GM18507 (cell line): ENCODE results near the gene TUBGCP2.

ENCODE experiments used
- DNase-seq: peaks from one replicate; pipeline ENCODE4 v3.0.0; 2011; ENCODE audit warnings: low read depth; ENCODE audit not compliant: insufficient read length; ENCODE audit errors: extremely low spot score
- FAIRE-seq: peaks from 2 replicates; lab custom pipeline; 2011; peaks lifted over from hg19 to GRCh38; lab: Jason Lieb, UNC

The TUBGCP2 gene

DNA sequence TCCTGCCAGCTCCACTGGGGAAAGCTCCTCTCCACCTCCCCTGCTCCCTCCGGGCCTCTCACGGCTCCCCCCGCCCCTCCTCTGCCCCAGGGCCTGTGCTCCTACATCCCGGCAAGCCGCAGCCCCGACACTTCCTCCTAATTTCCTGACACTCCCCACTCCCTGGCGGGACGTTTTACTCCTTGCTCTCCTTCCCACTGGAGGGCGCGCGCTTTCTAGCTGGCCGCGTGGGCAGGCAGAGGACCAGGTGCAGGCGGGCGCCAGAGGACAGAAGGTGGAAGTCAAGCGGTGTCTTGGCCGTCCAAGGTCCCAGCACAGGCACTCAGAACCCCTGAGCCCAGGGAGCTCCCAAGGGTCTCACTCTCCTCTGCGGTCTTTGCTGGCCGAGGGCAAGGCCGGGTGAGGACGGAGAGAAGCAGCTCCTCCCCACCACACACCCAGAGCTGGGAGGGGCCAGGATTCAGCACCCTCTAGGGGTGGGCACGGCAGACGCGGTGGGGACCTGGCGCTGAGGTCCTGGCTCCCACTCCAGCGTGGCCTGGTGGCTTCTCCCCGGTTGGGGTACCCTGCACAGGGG is 51.1 kb downstream of the TUBGCP2 start:
- FAIRE-seq (peak; percentile 62), DNase-seq (no peak)

DNA sequence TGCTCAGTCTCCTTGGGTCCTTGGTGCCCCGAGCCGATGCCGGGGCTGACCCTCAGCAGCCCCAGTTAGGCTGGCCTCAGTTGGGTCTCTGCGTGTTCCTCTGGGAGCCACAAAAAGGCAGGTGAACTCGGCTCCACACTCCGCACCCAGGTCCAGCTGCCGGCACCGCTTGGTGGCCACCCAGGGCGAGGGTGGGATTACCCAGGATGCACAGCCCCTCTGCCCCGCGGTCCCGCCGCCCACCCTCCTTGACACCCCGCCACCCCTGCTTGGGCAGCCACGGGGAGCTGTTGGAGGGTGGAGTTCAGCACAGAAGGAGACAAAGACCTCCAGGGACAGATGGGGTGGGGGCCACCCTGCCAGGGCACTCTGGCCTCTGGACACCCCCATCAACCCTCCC is 53.3 kb downstream of the TUBGCP2 start:
- DNase-seq = no peak
- no peak for FAIRE-seq

DNA sequence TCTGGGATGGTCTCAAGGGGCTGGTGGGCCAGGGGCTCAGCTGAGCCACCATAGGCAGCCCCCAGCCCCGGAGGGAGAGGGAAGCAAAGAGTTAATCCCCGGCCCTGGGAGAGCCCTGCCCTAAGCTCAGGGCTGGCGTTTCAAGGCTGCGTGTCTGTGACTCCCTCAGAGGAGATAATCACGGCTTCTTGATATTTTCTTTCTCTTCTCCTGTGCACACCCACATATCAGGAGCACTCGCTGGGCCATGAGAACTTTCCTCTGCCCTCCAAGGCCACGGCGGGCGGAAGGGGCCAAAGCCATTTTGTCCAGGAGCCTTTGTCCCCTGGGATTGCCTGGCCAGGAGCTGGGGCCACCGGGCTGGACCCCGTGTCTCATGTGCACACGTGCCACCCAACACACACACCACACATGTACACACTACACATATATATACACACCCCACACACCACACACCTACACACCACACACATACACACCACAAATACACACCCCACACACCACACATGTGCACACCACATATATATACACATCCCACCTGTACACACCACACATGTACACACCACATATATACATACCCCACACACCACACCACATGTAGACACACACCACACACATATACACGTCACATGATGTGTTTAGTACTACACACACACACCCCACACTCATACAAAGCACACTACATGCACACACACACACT is 54.1 kb downstream of the TUBGCP2 start:
- DNase-seq (no peak), FAIRE-seq (no peak)

DNA sequence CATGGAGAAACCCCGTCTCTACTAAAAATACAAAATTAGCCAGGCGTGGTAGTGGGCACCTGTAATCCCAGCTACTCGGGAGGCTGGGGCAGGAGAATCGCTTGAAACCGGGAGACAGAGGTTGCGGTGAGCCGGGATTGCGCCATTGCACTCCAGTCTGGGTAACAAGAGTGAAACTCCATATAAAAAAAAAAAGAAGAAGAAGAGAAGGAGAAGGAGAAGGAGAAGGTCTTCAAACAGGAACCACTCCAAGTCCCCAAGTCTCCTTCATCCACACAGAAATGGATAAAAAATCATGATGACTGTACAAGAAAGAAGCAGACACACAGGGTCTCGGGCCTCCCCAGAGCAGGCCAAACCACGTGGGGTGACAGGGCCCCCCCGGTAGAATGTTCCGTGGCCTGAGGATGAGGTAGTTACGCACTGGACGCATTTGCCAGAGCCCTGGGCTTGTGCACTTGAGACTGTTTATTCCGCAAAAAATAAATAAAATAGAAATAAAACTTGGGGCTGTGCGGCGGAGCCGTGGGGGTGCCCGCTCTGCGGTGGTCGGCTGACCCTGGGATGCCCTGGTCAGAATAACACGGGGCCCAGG is 55.2 kb downstream of the TUBGCP2 start:
- FAIRE-seq (no peak), DNase-seq (no peak)

DNA sequence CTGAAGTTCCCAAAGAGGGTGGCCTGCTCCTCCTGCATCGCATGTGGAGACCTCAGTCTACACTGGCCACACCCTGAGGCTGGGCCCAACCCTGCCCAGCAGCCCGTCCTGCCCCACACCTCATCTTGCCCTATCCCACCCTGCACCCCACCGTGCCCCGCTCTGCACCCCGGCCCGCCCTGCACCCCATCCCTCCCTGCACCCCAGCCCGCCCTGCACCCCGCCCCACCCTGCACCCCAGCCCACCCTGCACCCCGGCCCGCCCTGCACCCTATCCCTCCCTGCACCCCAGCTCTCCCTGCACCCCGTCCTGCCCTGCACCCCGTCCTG is 56.5 kb downstream of the TUBGCP2 start:
- FAIRE-seq (no peak), DNase-seq (no peak)

DNA sequence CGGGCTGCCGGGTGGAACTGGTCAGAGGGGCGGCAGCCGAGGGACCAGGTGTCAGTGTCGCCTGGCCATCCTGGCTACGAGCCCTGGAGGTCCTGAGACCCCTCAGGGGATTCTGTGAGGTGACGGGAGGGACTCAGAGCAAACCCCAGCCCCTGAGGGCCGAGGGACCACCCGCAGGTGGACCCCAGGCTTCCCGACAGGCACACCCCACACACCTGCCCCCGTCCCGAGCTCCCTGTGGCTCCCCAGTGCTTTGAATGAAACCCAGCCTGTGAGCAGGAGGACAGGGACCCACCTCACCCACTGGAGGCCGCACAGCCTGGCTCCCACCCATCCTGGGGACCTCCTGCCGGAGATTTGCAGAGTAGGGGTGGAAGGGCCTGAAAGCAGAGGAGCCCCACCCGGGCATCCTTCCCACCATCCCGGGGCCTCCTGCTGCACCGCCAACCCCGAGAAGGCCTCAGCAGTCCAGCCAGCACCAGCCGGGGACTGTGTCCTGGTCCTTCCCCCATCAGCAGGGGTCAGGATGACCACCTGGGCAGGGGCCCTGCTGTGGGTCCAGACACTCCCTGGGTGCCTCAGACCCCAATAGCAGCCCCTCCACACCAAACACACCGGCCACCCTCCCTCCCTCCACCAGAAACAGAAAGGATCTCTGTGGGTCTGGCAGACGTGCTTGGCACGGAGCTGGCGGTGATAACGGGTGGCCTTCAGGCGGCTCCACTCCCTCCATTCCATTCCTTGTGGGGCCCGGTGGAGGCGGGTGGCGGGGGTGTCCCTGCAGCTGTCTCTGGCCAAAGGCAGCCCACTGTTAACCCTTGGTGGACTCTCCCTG is 57.1 kb downstream of the TUBGCP2 start:
- FAIRE-seq = no peak
- no peak for DNase-seq

DNA sequence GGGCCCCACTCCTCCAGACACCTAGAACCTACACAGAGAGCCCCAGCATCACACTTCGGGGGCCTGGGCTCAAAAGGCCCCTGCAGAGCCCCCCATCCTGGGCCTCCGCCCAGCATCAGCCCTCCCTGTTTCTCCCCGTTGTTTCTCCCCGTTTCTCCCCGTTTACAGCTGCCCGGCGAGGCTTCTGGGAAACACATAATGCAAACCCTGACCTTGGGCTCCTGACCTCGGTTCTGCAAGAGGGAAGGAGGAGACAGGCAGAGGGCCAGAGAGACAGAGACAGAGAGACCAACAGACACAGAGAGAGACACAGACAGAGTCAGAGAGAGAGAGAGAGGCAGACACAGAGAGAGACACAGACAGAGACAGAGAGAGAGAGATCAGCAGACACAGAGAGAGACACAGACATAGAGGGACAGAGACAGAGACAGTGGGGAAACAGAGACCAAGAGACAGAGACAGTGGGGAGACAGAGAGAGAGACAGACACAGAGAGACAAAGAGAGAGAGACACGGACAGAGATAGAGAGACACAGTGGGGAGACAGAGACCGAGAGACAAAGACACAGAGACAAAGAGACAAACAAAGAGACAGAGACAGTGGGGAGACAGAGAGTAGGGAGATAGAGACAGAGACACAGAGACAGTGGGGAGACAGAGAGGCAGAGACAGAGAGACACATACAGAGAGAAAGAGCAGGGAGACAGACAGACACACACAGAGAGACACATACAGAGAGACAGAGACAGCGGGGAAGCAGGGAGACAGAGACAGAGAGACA is 58.5 kb downstream of the TUBGCP2 start:
- FAIRE-seq = no peak

DNA sequence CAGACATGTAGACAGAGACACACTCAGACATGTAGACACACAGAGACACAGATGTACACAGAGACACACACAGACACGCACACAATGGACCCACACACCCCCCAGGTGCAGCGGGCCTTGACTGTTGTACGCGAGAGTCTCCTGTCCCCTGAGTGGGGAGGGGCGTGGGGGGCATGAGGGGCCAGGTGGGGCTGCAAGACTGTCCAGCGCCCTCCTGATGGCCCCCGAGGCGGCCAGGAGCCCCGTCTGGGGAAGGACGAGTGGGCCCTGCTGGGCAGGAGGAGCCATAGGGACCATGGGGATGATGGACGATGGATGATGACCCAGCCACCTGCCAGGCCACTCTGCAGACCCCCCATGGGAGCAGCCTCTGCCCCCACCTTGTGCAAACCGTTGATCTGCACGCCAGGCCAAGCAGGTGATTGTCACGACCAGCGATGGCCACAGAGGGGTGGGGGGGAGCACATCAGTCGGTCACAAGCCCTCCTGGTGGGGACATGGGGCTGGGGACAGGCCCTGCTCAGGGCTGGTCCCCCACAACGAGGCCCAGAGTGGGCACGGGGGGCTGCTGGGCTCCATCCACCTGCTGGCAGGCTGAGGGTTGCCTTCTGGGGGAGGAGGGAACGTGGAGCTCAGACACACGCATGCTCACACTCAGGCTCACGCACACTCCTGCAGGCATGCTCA is 59.4 kb downstream of the TUBGCP2 start:
- FAIRE-seq (no peak), DNase-seq (no peak)

More for the DNA sequence above, 58.5 kb downstream of the TUBGCP2 start:
- DNase-seq = no peak

DNA sequence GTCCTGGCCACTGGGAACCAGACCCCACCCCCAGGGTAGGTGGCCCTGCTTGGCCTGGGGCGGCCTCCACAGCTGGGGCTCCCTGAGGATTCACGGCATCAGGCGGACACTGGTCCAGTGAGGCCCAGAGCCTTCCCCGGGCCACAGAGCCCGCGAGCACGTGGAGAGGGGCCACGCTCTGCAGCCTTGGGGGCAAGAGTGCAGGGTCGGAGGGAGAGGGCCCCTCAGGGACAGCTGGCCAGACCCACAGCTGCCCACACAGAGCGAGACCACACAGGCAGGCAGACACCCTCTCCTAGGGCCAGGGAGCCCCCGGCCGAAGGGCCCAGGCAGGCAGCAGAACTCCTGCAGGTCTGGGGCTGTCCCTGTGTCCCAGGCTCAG is 60.3 kb downstream of the TUBGCP2 start:
- FAIRE-seq (no peak), DNase-seq (no peak)

DNA sequence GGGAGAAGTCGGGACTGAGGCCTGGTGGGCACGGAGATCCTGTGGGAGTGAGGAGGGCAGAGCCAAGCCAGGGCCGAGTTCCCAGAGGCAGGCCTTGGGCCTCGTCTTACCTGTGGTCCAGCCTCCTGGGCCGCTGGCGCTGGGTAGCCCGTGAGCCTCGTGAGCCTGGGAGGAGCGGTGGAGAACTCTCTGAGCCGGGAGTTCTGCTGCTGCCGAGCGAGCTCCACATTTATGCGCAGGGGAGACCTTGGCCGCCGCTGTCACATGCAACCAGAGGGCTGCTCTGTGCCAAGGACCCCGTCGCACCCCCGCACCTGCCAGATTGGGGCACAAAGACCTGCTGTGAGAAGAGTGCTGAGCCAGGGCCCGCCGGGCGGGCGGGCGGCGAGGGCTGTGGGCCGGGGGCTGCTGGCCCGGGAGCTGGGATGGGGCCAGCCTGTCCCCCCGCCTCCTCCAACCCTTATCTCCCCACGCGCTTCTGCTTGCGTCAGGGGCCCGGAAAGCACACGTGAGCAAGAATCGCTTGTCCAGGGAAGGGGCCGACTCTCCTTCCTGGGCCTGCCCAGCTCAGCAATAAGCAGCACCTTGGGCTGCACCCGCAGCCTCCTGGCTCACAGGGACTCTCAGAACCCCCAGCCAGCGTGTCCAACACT is 60.9 kb downstream of the TUBGCP2 start:
- FAIRE-seq (no peak), DNase-seq (no peak)

DNA sequence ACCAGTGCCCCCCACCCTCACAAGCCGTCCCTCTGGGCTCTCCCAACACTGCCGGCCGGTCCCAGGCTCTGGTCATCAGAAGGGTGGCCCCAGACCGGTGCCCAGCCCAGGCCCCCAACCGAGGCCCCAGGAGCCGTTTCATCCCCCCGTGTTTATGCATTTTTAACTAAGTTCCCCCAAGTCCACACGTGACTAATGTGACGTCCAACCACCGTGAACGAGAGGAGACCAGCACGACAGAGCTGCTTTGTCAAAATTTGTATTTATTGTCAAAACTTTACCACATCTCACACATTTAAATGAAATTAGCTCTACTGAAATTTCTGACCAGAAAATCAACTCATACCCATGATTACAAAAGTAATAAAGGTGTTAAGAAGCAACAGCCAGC is 62.4 kb downstream of the TUBGCP2 start:
- FAIRE-seq = no peak

DNA sequence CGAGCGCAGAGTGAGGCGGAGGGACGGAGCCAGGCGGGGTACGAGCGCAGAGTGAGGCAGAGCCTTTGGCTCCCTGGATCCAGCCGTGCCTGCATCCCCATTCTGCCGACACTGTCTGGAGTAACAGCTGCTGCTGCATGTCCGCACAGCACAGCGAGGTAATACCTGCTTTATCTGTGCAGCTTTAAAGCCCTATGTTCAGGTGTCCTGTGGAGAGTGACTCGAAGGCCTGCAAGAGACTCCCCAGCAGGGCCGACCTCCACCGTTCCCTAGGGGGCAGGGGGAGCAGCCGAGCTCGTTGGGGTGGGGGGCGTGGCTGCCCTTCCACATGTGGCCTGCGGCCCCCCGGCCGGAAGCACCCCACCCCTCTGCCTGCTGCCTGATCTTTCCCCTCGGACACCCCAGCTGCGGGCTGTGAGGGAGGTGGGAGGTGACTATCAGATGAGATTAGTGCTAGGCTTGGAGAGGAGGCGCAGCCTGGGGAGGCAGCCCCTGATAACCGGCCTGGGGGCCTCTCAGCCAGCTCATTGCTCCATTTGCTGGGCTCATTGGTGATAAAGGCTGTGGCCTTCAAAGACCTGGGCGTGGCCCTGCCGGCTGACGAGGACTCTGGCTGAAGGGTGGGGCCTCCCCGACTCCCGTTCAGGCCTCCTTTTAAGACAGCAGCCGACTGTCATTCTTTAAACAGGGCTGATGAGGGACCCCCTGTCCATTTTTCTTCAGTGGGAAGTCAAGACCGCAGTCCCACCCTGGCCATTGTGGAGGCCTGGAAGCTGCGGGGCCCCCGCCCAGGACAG is 63.0 kb downstream of the TUBGCP2 start:
- no peak for DNase-seq
- FAIRE-seq = no peak

More for the DNA sequence above, 62.4 kb downstream of the TUBGCP2 start:
- DNase-seq = no peak

DNA sequence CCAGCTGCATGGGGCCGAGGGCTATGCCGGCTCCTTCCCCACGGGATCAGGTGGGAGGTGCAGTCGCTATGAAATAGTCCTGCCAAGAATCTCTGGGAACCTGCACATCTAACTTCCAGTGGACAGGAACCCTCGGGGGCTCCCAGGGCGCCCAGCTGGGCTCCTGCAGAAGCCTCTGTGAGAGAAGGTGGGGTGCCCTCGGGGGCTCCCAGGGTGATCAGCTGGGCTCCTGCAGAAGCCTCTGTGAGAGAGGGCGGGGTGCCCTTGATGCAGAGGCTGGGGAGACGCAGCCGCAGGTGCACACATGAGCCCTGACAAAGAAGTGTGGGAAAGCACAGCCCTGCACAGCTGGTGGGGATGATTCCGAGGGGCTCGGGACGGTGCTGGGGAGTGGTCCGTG is 65.1 kb downstream of the TUBGCP2 start:
- DNase-seq (no peak), FAIRE-seq (no peak)

DNA sequence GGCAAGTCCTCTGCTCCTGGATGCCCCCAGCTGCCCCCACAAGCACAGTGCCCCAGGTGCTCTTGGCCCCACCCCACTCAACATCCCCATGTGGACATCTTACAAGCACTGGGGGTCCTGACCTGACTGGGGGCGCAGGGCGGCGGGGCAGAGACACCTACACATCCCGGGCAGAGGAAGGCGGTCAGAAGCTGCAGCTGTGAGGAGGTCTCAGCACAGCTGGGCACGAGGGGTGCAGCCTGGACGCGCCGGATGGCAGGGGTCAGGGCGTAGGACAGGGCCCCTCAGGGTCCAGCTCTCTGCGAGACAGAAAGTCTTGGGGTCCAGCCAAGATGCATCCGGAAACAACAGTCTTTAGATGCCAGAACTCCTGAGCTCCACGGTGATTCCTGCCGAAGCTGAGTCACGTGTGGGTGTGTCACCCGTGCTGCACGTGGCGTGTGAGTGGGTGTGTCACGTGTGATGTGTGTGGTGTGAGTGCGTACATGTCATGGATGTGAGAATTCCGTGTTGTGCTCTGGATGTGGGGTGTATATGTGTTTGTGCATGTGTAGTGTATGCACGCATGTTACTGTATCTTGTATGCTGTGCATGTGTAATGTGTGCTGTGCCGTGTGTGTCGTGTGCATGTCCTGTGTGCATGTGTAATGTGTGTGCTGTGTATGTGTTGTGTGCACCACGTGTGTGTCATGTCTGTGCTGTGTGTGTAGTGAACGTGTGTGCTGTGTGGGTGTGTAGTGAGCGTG is 65.9 kb downstream of the TUBGCP2 start:
- DNase-seq = no peak
- FAIRE-seq = no peak

DNA sequence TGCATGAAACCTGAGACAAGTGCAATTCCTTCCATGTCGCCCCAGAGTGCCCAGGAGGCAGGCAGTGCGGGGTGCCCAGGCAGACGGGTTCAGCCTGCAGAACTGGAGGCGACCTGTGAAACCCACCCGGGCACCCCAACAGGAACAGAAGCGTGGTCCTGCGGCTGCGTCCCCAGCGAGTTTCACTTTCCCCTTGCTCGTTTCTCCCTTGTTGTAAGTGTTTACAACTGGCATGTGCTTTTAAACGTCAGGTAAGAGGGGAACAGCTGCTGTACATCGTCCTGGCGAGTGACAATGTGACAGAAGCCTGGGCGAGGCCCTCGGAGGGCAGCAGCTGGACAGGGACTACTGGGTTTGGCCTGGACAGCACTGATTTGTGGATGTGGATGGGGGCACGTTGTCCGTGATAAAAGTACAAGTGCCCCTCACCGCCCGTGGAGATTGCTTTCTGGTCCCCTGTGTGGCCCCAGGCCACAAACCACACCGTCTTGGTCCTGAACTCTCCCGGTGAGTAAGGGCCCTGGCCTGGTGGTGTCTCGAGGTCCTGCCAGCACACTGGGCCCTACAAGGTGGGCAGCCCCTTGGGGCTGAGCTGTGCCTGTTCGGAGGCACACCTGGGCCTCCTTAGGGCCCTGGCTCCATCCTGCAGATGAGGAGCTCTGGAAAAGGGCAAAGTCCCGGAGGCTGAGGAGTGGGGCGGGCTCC is 67.0 kb downstream of the TUBGCP2 start:
- DNase-seq (no peak), FAIRE-seq (peak; percentile 67)

DNA sequence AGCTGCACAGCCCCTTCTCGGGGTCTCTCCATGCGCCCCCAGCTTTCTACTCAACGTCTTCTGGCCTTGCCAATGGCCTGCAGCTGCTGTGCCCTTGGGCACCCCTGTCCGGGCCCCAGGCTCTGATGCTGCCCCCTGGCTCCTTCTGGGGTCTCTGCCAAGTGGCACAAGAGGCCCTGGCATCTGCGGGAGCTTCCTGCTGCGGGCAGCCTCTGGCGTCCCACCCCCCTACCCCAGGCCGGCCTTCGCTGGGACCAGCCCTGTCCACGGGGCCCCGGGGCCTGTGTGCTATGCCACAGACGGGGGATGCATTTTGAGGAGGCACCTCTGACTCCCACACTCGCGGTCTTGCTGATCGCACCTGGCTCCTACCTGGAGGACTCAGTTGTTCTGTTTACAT is 68.7 kb downstream of the TUBGCP2 start:
- FAIRE-seq (no peak), DNase-seq (no peak)

DNA sequence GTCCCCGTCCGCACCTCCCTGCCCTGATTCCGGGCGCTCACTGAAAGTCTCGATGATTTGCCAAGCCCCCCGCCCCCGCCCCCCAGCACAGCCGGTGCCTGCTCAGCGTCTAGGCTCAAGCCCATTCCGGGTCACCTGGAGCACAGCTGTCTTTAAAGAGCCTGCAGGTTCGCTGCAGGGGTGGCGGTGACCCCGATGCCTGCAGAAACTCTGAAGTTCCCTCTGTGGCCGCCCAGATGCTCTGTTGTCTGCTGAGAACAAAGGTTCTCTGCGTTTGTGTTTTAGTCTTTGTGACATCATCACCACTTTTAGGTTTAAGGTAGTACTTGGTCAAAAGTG is 70.2 kb downstream of the TUBGCP2 start:
- FAIRE-seq = no peak
- DNase-seq = no peak
